ENCODE results near the gene ZFPM1.

ZFPM1 gene

DNA sequence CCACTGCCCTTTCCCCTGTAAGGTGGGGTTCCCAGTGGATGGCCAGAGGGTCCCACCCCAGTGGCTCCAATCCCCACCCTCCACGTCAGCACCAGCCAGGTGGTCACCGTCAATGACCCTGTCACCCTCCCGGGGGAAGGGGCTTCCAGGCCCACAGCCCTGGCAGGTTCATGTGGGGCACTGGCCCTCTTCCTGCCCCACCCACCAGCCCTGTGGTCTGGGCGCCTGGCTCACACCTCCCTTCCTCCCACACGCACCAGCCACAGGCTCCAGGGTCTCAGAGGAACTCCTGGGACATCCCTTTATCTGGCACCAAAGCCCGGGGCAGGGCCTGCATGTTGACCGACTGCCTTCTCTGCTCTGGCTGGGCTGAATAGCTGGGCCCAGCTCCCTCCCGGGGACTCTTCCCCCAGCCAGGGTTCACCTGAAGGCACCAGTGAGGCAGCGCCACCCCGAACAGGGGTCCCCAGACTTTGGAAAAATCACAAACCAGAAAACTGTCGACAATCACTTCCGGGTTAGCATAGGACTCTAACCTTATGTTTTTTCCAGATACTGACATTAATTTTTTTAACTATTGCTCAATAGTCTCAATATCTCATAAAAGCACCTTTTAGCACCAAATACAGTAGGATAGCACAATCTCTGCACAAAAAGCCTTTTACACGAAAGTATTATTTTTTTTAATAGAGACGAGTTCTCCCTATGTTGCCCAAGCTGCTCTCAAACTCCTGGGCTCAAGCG lies 95.2 kb downstream of the ZFPM1 start:
- no peak for DNase-seq

DNA sequence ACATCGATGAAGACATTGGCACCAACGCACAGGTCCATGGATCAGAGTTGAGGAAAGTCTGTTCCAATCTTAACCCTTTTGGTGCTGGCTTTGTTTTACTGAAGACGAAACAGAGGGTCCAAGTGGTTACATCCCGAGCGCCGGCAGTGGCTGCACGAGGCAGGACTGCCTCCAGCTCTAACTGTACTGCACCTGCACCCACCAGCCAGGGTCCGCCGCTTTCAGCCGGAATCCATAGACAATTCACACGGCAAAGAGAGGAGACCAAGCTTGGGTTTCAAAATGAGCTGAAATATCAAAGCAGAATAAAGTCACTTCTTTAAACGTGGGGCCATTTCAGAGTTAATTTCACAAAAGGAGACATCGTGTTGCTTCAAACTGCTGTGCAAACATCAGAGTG lies 95.9 kb downstream of the ZFPM1 start:
- no peak for DNase-seq

DNA sequence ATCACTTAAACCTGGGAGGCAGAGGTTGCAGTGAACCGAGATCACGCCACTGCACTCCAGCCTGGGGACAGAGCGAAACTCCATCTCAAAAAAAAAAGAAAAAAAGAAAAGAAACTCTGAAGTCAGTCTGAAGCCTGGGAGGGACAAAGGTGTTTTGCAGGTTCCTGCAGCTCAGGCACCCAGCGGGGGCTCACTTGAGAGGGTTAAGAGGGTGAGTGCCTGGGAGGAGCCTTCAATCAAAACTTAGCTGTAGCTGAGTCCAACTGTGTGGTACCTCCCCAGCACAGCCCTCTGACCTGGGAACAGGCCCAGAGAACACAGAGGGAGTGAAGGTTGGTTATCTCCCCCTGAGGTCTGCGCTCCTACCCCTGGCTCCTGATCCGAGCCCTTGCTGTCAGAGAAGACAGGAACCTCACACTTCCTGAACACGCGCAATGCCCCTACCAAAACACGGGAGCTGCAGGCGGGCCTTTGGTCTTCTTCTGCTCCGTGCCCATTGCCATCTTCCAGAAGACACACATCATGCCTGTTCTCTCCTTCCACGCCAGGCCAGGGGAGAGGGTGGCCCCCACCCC lies 96.7 kb downstream of the ZFPM1 start:
- no peak for DNase-seq

DNA sequence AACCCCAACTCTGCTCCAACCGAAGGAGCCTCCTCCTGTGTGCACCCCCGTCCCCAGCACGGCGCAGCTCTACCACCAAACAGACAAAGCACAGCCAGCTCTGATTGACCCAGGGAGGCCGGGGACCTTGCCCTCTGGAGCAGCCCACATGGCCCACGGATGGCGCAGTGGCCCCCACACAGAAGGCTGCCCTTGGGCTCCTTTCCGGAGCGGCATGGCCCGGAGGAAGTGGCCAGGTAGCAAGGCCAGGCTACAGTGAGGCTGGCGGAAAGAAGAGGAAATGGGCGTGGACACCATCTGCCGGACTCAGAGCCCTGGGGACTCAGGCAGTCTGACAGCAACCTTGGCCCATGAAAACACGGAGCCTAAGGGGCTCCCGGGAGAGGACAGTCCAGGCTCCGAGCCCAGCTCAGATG lies 97.2 kb downstream of the ZFPM1 start:
- no peak for DNase-seq

DNA sequence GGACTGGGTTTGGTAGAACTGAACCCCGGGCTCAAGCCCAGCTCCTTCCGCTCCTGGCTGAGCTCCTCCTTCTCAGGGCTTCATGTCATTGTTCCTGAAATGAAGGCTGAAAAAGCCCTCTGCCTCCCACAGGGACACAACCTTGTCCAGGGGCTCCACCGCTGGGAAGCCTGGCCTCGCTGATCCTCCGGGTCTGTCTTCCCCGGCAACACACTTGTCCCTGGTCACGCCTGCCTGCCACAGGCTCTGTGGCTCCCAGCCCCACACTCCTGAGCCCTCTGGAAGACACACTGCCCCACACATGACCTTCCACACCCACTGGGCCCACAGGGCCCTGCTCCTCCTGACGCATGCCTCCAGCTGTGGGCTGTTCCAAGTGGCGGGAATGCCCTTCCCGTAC lies 99.1 kb downstream of the ZFPM1 start:
- DNase-seq = no peak

DNA sequence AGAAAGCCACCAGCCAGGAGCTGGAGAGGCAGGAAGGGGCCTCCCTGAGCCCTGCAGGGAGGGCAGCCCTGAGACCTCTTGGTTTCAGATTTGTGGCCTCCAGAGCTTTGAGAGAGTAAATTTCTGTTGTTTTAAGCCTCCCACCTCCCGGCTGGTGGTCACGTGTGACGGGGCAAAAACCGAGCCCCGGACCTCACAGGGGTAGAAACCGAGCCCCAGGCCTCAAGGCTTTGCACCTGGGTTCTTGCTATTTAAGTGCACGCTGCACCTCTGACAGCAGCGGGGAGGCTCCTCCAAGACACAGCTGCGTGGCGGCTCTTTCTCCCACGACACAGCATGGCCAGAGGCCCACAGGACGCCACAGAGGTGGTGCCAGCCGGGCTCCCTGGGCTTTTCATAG lies 99.7 kb downstream of the ZFPM1 start:
- no peak for DNase-seq

DNA sequence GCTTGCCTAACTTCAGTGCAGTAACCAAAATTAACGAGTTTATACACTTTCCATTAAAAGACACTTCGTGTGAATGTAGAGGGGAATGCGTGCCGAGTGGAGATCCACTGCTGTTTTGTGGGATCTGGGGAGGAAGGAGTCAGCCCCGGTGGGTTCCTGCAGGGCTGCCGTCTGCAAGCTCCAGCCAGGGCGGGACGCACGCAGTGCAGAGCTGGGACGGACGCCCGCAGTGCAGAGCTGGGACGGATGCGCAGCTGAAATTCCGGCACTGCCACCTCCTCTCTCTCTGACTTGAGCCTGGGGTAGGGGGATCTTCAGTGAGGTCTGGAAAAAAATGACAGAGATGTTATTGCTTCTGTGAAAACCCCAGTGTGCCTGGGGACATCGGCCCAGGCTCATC lies 100.7 kb downstream of the ZFPM1 start:
- no peak for DNase-seq

DNA sequence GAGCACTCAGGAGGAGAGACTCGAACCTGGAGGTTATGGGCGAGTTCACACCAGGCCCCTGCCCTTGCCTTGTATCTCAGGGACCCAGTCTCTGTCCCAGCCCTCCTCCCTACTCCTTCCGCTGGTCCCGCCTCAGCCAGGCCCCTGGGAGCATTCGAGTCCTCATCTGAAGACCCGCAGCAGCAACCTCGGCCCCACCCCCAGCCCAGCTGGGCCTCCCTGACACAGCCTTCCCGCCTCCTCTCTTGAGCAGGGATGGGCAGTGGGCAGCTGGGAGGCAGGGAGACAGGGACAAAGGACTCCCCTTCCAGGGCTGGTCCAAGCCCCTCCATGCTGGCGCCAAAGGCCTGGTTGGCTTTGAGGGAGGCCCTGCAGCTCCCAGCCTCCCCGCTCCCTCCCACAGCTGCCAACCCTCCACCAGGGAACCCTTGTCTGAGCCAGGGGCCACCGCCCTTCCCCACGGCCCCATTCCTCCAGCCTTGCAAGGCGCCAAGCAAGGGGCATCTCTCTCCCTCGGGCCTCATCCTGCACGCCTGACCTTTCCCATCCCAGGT lies 101.7 kb downstream of the ZFPM1 start:
- DNase-seq = no peak

DNA sequence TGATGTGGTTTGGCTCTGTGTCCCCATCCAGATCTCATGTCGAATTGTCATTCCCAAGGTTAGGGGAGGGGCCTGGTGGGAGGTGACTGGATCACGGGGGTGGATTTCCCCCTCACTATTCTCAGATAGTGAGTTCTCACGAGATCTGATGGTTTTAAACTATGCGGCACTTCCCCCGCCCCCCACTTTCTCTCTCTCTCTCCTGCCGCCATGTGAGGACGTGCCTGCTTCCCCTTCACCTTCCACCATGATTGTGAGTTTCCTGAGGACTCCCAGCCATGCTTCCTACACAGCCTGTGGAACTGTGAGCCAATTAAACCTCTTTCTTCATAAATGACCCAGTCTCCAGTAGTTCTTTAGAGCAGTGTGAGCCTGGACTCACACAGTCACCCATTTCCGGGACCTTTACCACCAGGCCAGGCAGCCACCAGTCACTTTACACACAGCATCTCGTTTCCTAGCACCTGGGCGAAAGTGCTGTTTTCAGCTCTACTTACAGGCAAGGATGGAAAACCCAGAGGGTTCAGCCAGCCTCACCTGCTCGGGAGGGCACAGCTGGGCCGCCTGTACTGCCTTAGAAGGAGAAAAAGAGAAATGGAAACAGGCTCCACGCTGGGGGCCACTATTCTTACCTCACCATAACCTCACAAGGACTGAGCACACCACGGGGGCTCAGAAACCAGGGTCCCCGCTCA lies 103.4 kb downstream of the ZFPM1 start:
- DNase-seq = no peak

DNA sequence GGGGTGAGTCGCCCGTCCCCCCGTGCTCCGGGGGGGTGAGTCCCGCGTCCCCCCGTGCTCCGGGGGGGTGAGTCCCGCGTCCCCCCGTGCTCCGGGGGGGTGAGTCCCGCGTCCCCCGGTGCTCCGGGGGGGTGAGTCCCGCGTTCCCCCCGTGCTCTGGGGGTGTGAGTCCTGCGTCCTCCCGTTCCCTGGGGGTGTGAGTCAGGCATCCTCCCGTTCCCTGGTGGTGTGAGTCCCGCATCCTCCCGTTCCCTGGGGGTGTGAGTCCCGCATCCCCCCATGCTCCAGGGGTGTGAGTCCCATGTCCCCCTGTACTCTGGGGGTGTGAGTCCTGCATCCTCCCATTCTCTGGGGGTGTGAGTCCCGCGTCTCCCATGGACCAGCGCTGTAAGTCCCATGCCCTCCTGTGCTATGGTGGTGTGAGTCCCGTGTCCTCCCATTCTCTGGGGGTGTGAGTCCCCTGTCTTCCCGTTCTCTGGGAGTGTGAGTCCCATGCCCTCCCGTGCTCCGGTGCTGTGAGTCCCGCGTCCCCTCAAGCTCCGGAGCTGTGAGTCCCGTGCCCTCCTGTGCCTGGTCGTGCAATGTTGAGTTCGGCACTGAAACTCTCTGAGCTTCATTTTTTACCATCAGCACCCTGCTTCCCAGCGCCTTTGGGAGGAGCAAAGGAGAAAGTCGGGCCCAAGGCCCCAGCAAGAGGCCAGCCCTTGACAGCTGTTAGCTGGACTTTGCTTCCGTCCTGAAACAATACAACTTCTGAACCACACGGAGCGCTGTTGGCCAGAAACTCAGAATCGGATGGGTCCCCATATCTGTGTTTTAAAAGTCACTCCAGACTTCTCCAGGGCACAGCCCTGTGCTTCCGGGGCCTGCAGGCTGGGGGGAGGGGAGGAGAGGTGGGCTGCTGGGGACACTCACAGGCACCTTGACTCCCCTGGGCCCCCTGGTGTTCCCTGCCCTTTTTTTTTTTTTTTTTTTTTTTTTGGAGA lies 105.7 kb downstream of the ZFPM1 start:
- no peak for DNase-seq

DNA sequence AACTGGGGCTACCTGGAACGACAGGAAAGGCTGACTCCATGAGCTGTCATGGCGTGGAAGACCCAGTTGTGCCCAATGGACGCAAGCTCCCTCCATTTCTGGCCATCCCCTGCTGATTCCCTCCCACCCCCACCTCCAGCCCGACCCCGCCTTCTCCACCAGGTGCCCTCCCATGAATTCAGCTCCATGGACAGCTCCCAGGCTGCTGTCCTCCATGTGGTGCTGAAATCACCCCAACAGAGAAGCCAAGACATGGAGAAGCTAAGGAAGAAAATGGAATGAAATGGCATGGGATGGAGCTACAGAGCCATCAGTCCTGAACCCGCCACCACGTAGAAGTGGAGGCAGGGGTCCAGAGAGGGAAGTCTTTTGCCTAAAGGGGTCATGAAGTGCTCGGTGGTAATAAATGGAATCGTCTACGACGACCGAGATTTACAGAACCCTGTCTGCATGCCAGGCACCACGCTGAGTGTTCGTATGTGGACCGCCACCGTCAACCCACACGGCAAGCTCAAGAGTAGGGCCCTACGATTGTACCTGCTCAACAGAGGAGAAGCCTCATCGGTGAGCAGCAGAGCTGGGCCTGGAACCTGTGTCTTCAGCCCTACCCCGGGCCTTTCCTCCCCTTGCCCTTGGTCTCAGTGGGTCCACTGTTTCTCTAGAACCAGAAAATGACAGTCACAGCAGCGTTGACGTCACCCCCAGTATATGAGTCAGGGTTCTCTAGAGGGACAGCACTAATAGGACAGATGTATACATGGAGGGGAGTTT lies 107.8 kb downstream of the ZFPM1 start:
- no peak for DNase-seq

DNA sequence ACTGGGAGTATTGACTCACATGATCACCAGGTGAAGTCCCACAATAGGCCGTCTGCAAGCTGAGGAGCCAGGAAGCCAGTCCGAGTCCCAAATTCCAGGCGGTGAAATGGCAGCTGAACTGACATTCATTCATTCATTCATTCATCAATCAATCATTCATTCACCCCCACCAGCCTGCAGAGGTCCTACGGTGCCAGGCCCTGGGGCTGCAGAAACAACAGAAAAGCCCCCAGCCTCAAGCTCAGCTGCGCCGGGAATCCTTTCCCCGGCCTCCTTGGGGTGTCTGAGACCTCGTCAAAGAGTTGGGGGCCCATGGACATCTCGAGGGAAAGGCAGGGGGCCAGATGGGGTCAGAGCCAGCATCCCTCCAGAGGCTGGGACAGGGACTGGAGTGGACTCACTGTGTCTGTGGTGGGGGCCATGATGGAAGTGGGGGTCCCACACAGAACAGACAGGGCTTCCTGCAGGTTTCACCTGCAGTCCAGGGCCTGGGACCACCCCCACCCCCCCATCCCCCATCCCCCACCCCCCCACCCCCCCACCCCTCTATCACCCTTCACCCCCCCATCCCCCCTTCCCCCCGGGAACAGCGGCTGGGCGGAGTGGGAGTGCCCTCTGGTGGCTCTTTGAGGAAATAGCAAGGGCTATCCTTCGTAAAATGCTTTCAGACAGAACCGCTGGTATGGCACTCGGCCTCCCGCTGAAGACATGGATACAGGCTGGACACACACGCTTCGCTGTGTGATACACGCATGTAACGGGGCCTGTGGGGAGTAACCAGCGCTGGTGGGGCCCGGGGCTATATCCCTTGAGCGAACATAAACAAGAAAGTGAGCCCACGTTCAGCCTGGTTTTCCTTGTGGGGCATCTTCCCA lies 108.6 kb downstream of the ZFPM1 start:
- peak; percentile 55 for DNase-seq

DNA sequence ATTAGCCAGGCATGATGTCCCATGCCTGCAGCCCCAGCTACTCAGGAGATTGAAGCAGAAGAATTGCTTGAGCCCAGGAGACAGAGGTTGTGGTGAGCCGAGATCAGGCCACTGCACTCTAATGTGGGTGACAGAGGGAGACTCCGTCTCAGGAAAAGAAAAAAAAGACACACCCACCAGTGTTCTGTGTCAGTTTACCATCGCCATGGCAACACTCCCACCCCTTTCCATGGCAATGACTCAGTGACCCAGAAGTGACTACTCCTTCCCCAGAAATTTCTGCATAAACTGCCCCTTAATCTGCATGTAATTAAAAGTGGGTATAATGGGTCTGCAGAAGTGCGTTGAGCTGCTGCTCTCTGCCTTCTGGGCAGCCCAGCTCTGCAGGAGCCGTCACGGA lies 113.1 kb downstream of the ZFPM1 start:
- DNase-seq = peak; percentile 79

DNA sequence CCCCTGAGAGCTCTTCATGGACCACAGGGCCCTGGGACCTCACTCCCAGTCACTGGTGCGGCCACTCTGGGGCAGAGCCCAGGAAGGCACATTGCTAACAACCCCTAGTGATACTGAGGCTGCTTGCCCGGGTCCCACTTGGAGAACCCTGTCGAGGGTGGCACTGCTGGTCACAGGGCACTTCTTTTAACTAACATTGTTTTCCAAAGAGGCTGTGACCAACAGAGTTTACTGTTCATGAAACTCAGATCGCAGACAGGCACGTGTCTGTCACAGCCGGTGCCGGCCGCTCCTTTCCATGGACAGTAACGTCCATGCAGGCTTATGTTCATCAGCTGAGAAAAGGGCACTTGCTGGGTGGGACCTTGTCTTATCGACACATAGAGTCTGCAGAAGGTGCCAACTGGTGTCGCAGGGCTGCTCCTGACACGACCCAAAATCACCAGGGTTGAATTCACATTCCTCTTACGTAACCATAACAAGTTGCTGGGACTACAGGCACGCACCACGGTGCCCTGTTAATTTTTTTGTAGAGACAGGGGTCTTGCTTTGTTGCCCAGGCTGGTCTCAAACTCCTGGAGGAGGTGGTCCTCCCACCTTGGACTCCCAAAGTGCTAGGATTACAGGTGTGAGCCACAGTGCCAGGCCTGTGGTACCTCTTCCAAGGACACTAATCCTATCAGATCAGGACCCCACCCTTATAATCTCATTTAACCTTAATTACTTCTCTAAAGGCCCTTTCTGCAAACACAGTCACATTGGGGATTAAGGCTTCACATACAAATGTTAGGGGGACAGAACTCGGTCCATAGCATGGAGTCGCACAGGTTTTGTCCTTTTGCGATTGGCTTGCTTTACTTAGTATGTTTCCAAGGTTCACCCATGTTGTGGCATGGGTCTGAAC lies 115.9 kb downstream of the ZFPM1 start:
- no peak for DNase-seq

DNA sequence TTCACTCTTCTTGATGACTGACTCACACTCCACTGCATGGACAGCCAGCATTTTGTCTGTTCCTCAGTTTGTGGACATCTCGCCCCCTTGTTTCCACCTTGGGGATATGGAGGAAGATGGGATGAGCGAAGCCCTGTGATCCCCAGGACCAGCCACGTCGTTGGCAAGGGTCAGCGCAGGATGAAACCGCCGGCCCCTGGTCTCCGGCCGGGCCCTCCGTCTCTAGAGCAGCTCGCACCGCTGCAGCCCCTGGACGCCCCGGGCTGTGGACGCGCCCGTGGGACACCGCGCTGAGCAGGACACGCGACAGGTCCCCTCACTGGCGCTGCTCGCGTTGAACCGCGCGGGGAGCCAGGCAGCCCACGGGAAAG lies 116.5 kb downstream of the ZFPM1 start:
- no peak for DNase-seq

DNA sequence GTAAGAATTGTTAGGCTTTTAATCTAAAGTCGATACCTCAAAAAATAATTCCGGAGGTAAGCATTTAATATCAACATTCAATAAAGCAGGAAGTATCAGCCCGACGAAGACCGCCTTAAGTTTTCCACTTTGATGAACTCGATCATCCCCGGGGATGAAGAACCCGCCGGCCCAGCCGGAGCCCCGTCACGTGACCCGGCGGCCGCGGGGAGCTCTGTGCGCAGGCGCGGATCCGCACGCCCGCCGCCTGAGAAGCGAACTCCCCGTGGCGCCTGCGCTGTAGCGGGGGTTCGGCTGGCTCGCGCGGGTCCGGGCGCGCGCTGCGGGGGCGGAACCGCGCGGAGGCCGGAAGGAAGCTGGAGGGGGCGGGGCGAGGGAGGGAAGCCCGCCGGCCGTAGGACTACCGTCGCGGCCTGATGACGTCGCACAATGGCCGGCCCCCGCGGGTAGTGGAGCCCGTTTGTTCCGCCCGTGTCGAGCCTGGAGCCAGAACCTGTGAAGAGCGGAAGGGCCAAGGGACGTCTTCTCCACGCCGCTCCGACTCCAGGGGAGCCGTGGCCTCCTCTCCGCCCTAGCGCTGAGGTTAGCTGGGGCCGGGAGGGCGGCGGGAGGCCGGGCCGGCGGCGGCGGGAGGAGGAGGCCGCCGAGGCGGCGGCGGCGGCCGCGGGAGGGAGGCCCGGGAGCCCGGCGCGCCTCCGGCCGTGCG lies 117.1 kb downstream of the ZFPM1 start, which contains the start of gene ZC3H18:
Gene ZC3H18, plus strand, starts transcription at position 419 of the 706 bp plus-strand sequence. CDS start 6,721 bp downstream, outside the sequence.
- DNase-seq = peak; percentile 97

DNA sequence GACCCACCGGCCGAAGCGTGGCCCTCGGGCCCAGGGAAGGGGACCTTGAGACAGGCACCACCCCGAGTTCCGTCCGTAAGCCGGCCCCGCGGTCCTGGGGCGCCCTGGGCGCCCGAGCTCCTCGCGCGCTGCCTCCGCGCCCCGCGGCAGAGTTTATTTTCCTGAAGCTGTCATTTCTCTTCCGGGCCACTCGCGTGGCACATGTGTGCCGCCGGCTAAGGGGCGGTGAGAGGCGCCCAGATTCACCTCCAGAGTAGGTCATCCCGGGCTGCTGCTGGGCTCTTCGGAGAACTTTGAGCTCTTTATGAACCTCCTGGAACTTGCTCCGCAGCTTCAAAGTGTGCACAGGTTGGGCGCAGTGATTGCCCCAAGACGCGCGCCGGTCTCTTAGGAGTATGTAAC lies 117.6 kb downstream of the ZFPM1 start:
- DNase-seq = peak; percentile 43

DNA sequence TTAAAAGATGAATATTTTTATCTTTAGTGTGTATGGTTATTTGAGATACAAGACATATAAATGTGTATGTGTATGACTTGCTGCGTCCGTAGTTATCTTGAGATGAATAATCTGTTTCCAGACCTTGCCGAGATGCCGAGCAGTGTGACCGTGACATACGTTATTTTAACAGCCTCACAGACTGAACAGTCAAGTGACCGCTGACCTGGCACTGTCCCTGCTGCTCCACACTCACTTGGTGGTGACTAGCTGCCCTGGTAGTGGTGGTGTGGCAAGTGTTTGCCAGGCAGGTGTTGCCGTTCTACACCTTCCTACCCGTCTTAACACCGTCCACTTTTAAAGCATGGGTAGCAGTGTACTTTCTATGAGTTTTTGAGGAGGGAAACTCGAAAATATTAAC lies 122.2 kb downstream of the ZFPM1 start:
- no peak for DNase-seq

DNA sequence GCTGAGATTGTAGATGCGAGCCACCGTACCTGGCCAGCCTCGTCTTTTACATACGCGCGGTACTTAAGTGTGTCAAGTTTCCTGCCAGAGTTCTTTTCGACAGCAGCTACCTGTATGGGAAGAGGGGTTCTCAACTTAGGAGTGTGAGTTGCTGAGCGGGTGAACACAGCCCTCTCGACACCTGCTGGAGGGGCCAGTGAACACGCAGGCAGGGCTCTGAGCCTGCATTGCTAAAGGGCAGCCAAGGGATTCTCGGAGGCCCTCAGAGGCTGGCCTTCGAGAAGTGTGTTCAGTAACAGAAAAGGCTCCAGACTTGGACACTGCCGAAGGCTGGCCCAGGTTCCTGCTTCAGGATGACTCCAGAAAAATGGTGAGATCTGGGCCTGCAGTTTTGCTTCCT lies 123.2 kb downstream of the ZFPM1 start:
- no peak for DNase-seq

Data from stimulated activated CD4-positive, alpha-beta T cell treated with anti-CD3 and anti-CD28 coated beads, Interleukin-4, amount 100 ng/mL, for 24 hours (primary cell).